Stimulated activated CD8-positive, alpha-beta memory T cell treated with anti-CD3 and anti-CD28 coated beads, Interleukin-2, amount 100 ng/mL, for 48 hours (primary cell): ENCODE results near the gene FAM181A.

Experiments used
- DNase-seq, 2 donors: peaks; one replicate each; pipeline ENCODE4 v3.0.0-alpha.2; 2020; ENCODE audit warnings: low read depth in 2 of 2

FAM181A gene

GRCh38 chr14:93929048-93929535 lies 1.9 kb downstream of the FAM181A start:
- no peak for DNase-seq

GRCh38 chr14:93929657-93930056 lies 2.5 kb downstream of the FAM181A start:
- DNase-seq = no peak

DNA sequence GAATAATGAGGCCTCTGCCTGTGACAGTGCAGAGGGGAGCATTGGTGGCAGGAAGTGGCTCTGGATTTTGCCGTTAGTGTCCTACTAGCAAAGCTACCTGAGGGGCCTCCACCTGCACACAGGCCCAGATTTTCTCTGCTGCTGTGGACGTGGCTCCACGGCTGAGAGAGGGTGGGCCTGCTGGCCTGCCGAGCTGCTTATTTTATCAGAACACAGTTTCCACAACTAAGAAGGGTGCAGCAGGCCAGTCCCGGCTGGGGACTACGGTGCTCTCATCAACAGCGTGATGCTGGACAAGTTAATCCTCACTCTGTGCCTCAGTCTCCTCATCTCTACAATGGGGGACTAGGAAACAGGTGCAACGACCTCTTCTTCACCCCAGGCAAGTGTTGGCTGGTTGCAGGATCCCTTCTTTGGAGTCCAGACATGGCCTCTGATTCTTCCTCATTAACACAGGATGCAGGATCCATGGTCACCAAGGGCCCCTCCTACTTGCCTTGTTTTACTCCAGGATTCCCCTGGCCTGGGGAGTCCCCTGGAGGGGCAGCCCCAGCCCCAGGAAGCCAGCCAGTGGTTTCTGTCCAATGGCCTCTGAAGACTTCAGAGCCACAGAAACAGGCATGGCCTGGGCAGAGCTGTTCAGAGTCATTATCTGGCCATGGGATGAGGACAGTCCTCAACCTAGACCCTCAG lies 3.3 kb downstream of the FAM181A start:
- DNase-seq = no peak

DNA sequence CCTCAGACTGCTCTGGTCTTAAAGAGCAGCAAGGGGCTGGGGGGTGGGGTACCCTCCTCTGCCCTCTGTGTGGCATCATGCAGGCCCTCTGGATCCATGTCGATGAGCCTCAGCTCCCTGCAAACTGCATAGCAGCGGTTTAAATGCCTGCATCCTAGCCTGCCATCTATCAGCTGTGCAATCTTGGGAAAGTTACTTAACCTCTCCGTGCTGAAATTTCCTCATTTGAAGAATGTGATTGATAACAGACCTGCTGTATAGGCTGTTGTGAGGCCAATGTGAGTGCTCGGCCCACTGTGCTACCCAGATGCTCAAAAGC lies 3.8 kb downstream of the FAM181A start:
- DNase-seq = no peak

DNA sequence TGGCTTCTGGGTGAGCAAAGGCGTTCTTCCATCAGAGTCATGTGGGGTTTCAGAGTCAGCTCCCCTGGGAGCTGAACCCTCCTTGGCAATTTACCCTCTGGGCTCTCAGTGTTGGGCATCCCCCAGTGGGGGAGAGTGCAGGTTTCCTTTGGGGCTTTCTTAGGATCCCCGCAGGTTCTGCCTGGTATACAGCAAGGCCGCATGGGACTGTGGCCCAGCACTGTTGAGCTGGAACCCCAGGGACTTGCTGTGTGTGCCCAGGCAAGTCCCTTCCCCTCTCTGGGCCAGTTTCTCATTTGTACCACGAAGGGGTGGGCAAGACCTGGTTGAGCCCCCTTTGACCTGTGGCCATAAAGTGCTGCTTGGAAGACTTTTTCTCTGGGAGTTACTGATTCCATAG lies 5.5 kb downstream of the FAM181A start:
- no peak for DNase-seq

- DNase-seq = no peak
Measured at GRCh38 chr14:93935213-93935612, 8.1 kb downstream of the FAM181A start.

DNA sequence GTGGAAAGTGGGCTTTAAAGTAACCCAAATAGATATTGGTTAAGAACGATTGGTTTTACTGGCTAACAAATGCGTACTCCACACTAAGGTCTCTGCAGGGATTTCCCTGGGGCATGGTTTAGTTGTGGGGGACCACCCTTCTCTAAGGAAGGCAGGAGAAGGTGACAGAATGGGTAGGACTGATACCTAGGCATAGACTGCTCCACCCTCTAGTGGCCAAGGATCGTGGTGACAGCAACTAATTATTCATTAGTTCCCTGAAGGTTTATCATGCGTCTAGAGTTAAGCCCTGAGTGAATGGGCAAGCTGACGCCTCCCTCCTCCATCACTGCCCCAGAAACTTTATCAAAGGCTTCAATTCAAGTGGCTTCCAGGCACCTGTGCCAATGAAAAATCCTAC lies 9.1 kb downstream of the FAM181A start:
- no peak for DNase-seq

DNA sequence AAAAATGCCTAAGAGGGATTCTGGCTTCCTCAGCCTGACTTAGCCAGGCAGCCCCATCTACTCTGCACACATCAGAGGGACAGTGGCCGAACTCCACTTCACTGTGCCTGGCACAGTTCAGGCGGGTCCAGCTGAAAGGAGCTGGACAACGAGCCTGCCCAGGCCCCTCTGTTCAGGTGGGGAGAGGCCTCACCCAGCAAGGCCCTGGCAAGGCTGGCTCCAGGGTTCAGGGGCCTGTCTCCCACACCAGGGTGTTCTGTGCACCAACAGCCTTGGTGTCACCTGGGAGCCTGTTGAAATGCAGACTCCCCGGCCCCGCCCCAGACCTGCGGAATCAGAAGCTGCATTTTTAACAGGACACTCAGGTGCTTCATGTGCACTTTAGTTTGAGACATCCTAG lies 9.8 kb downstream of the FAM181A start:
- DNase-seq = no peak

DNA sequence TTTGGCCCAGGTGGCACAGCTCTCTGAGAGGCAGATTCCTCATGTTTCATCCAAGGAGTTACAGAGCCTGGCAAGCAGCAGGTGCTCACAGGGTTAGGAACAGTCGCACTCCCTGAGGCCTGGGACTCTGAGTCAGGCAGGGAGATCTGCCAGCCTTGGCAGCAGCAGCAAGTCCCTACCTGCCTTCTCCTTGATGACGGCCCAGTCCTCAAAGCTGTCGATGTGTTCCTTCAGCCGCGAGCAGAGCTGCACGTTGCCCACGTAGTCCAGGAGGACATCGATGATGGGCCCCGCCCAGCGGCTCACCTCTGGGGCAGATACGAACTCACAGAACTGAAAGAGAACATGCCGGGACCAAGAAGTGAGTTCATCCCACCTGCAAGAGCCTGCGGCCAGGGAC lies 10.4 kb downstream of the FAM181A start:
- no peak for DNase-seq

DNA sequence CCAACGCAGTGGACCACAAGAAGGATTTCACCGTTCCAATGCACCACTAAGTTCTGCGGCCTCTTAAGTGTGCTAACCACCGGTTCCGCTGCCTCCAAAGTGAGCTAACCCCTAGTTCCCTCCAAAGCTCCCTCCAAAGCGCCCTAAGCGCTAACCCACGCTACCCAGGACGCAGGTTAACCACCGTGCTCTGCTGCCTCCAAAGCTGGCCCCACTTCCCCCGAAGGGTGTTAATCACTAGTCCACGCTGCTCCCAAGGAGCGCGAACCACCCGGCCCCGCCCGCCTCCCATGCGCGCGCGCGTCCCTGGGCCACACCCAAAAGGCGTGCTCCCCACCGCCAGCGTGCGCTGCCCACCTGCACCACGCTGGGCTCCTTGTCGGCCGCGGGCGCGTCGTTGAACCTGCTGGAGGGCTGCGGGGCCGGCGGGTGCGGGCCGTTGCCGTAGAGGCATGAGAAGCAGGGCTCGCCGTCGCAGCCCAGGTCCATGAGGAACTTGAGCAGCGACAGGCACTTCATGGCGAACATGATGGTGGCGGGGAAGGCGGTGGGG lies 11.7 kb downstream of the FAM181A start:
- DNase-seq = no peak

- peak; percentile 88 to 90 for DNase-seq
Measured at GRCh38 chr14:93939304-93940229, 12.4 kb downstream of the FAM181A start.

- DNase-seq = no peak
Measured at GRCh38 chr14:93940437-93940836, 13.3 kb downstream of the FAM181A start.

DNA sequence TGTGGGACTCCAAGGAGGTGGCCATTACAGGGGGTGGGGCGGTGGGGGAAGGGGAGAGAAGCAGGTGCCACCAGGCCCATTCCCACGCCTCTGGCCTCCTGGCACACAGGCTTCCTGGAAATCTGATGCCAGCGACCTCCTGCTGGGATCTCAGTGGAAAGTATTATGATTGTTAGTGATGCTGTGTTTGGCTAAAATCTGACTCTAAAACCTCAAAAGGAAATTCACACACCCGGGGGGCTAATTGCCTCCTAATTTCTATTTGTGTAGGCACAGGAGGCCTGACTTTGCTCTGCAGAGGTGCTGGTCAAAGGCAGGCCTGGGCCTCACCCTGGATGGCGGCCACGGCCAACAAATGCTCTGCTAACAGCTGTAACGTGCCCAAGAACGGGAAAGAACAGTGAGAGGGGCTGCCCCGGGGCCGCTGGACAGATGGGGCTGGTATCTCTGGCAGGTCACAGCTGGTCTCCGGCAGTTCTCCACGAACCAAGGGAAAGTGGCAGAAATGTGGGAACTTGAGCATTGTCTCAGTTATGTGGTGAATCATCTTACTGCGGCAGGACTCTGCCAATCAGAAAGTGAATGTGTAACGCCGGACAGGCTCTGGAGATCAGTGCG lies 14.3 kb downstream of the FAM181A start:
- DNase-seq = no peak

GRCh38 chr14:93943052-93943451 lies 15.9 kb downstream of the FAM181A start:
- DNase-seq = no peak

DNA sequence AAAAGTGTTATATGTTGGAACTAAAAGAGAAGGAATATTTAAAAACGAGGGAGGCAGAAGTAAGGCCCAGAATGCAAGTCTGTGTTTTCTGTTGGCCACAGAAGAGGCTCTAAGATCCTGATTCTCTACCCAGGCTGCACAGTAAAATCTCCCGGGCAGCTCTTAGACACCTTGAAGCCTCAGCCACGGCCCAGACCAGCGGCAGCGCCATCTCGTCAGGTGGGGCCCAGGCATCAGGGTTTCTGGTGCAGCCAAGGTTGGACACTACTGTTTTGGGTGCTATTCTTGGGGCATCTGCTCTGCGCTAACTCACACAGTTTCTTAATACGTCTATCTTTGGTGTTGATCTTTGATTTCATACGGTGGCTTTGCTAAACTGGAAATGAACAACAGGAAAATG lies 16.8 kb downstream of the FAM181A start:
- no peak for DNase-seq

GRCh38 chr14:93944348-93945069 lies 17.4 kb downstream of the FAM181A start:
- DNase-seq = no peak

- DNase-seq = no peak
Measured at GRCh38 chr14:93945070-93945399, 17.9 kb downstream of the FAM181A start.

DNA sequence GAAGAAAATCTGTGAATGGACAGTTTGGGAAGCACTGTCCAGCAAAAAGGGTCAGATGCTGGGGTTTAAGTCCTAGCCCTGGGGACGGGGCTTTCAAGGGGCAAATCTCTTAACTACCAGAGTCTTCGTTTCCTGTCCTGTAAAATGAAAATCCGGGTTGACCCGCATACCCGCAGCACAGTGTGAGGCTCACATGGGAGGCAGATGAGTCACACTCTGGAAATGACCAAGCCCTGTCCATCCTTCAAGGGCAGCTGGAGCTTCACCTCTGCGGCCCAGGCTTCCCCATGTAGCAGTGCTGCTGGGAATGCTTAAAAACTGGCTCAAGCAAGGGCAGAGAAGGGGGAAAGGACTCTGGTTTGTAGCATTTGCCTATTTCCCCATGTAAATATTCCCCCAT lies 19.0 kb downstream of the FAM181A start:
- DNase-seq = no peak

GRCh38 chr14:93946541-93947090 lies 19.5 kb downstream of the FAM181A start:
- no peak for DNase-seq

DNA sequence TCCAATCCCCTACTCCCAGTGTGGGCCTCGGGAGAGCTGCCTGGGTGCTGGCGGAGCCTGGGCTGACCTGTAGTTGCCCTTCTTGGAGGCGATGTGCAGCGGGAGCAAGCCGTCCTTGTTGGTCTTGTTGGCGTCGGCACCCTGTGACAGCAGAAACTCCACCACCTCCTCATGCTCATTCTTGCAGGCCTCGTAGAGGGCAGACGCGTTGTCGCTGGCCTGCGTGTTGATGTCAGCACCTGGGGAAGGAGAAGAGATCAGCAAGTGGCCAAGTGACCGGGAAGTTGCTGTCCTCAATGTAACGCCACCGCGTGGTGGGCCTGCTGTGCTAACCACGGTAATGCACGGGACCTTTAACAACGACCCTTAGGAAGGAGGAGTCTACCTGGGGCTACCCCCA lies 20.1 kb downstream of the FAM181A start:
- DNase-seq = no peak

- no peak for DNase-seq
Measured at GRCh38 chr14:93949511-93950075, 22.4 kb downstream of the FAM181A start.
